Embryonic facial prominence (tissue), 1 donor: ENCODE data around the gene CSF3.

Source experiments
- DNase-seq: peaks from one replicate; pipeline ENCODE4 v3.0.0-alpha.2; 2016; ENCODE audit errors: extremely low spot score

Gene CSF3

GRCh38 chr17:40061609-40062038 is 46.4 kb downstream of the CSF3 start:
- no peak for DNase-seq

- DNase-seq = no peak
These were observed 47.3 kb downstream of the CSF3 start, which contains the start of gene THRA for GRCh38 chr17:40062329-40063186. THRA (plus strand) TSS chr17:40062965; CDS start chr17:40074489, 11,524 bp downstream.

GRCh38 chr17:40063187-40063771 is 48.0 kb downstream of the CSF3 start:
- DNase-seq = no peak

- DNase-seq = no peak
These were observed 48.8 kb downstream of the CSF3 start for GRCh38 chr17:40063901-40064531.

GRCh38 chr17:40064971-40065768 is 49.9 kb downstream of the CSF3 start:
- DNase-seq = no peak

- no peak for DNase-seq
These were observed 50.7 kb downstream of the CSF3 start for GRCh38 chr17:40065769-40066510.
